ENCODE data around the gene LRCH4.

- TF ChIP-seq CTCF (IDR thresholded peaks at IDR 0.05) (no peak), ZFX (IDR thresholded peaks at IDR 0.05; ENCODE audit: borderline replicate concordance) (no peak)
These were observed 8.8 kb downstream of the LRCH4 start for GRCh38 chr7:100577103-100577502.
